NCI-H460 (cell line): ENCODE results near the gene MINDY1. TPM values are rescaled to one million over a fixed set of nuclear protein-coding genes. Genes with fewer than 3 reads are reported as not detected.

Source experiments
- DNase-seq: peaks from one replicate; pipeline ENCODE4 v3.0.0-alpha.2; 2016; ENCODE audit warnings: low read depth; ENCODE audit errors: extremely low read depth
- polyA plus RNA-seq: library from polyadenylated mRNA; depleted of rRNA; stranded (reverse); fragments of >200 nt; gene quantifications from 2 replicates; pipeline ENCODE4 v1.2.3, GENCODE V29; 2014; cell fraction: nucleus; rRNA removed
- total RNA-seq: library from RNA; depleted of rRNA; stranded (reverse); fragments of >200 nt; shearing (Covaris generic); gene quantifications from 2 replicates; pipeline ENCODE4 v1.2.3, GENCODE V29; 2014; rRNA removed

The MINDY1 gene
- 12.1 and 13.4 TPM in 2 replicates for total RNA-seq
- 11.6 and 16.2 TPM in 2 replicates for polyA plus RNA-seq

- peak; percentile 88 for DNase-seq
Measured at GRCh38 chr1:151006327-151007052, at the start of gene MINDY1. Gene MINDY1 (minus strand): TSS chr1:151006902. CDS start chr1:151002617, 4,285 bp downstream.

GRCh38 chr1:151056149-151056548, 49.4 kb upstream of the MINDY1 start:
- no peak for DNase-seq

- no peak for DNase-seq
Measured at GRCh38 chr1:151055581-151055980, 48.9 kb upstream of the MINDY1 start.

- no peak for DNase-seq
Measured at GRCh38 chr1:151054971-151055547, 48.4 kb upstream of the MINDY1 start.

- DNase-seq: no peak
Measured at GRCh38 chr1:151051356-151052009, 44.8 kb upstream of the MINDY1 start.

- no peak for DNase-seq
Measured at GRCh38 chr1:151050051-151050688, 43.5 kb upstream of the MINDY1 start.

GRCh38 chr1:151049458-151049857, 42.8 kb upstream of the MINDY1 start:
- no peak for DNase-seq

- no peak for DNase-seq
Measured at GRCh38 chr1:151048645-151049032, 41.9 kb upstream of the MINDY1 start.

- DNase-seq: peak; percentile 62
Measured at GRCh38 chr1:151047925-151048644, 41.4 kb upstream of the MINDY1 start.

GRCh38 chr1:151047591-151047924, 40.9 kb upstream of the MINDY1 start, which contains the start of gene C1orf56:
Gene C1orf56 (plus strand): TSS chr1:151047751. CDS start chr1:151047848, 97 bp downstream.
- peak; percentile 67 for DNase-seq

- no peak for DNase-seq
Measured at GRCh38 chr1:151043163-151043562, 36.5 kb upstream of the MINDY1 start.

- no peak for DNase-seq
Measured at GRCh38 chr1:151039521-151039920, 32.8 kb upstream of the MINDY1 start.

GRCh38 chr1:151037032-151037431, 30.3 kb upstream of the MINDY1 start:
- no peak for DNase-seq

- no peak for DNase-seq
Measured at GRCh38 chr1:151036356-151036755, 29.7 kb upstream of the MINDY1 start, which contains the start of gene BNIPL. Gene BNIPL (plus strand): TSS chr1:151036586. CDS start chr1:151036726, 140 bp downstream.

GRCh38 chr1:151035167-151035566, 28.5 kb upstream of the MINDY1 start:
- DNase-seq: no peak

GRCh38 chr1:151032164-151032563, 25.5 kb upstream of the MINDY1 start:
- no peak for DNase-seq

- no peak for DNase-seq
Measured at GRCh38 chr1:151026460-151026859, 19.8 kb upstream of the MINDY1 start.

GRCh38 chr1:151024540-151025146, 17.9 kb upstream of the MINDY1 start:
- DNase-seq: peak; percentile 70

GRCh38 chr1:151013518-151013917, 6.8 kb upstream of the MINDY1 start:
- no peak for DNase-seq
